ENCODE results near the gene HLA-DOA. TPM values are rescaled to one million over a fixed set of nuclear protein-coding genes. Genes with fewer than 3 reads are reported as not detected.

Gene HLA-DOA
- total and polyA plus RNA-seq, 7 donors, result 0.36 to 1.5 (median 0.58) TPM

- H3K27me3 ChIP-seq (ENCODE audit: insufficient read depth in 3 of 3, low read length in 2 of 3), result peaks cover 0 to 9% (median 8%) of the 10 kb centered on the region in 3 donors
- ATAC-seq (no peak), DNase-seq (no peak)
- H3K9me3 ChIP-seq, result peaks cover 10% of the 10 kb centered on the region
- TF ChIP-seq CTCF (IDR thresholded peaks at IDR 0.05), result no peak
- no peaks in the 10 kb centered on the region for H3K36me3 ChIP-seq (ENCODE audit: insufficient read depth in 1 of 2, low read depth in 1 of 2)
- no peaks in the 10 kb centered on the region for H3K4me1 ChIP-seq
- H3K27ac ChIP-seq, result no peak overlapping the region
- no peak overlapping the region for H3K4me3 ChIP-seq
- intact Hi-C loops (cut with DNase I), result no loop called here
- 94 to 100% (median 100%) methylated on average over 1 of the region's 1 CpG for WGBS, 3 donors
These were observed 25.2 kb upstream of the HLA-DOA start for GRCh38 chr6:33034554-33034953.

DNA sequence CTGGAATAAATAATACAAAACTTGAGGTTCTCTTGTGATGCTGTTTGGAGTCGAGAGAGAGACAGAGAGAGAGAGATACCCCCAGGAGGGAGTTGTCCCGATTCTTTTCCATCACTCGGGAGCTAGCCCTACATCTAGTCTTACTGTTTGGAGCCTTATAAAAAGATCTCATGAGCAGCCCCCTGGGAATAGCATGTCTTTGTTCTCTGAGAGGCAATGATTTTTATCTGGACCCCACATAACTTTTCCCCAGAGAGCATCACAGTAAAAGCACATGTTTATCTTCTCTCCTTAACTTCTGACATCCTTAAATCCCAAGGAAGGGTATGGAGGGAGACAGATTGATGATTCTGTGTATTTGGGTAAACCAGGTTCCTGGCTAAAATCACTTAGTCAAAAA, 20.9 kb upstream of the HLA-DOA start:
- DNase-seq (no peak), ATAC-seq (no peak)
- H3K27me3 ChIP-seq (ENCODE audit: insufficient read depth in 3 of 3, low read length in 2 of 3), result peaks cover 0 to 9% (median 5%) of the 10 kb centered on the region in 3 donors
- no peak overlapping the region for H3K4me3 ChIP-seq
- WGBS, 3 donors, result 33 to 54% (median 41%) methylated on average over 3 of the region's 3 CpGs
- no peaks in the 10 kb centered on the region for H3K4me1 ChIP-seq
- TF ChIP-seq CTCF (IDR thresholded peaks at IDR 0.05), result no peak
- peak overlapping the region; percentile 41 for H3K27ac ChIP-seq
- intact Hi-C loops (cut with DNase I), result no loop called here
- no peaks in the 10 kb centered on the region for H3K36me3 ChIP-seq (ENCODE audit: insufficient read depth in 1 of 2, low read depth in 1 of 2)
- H3K9me3 ChIP-seq, result peaks cover 5% of the 10 kb centered on the region

DNA sequence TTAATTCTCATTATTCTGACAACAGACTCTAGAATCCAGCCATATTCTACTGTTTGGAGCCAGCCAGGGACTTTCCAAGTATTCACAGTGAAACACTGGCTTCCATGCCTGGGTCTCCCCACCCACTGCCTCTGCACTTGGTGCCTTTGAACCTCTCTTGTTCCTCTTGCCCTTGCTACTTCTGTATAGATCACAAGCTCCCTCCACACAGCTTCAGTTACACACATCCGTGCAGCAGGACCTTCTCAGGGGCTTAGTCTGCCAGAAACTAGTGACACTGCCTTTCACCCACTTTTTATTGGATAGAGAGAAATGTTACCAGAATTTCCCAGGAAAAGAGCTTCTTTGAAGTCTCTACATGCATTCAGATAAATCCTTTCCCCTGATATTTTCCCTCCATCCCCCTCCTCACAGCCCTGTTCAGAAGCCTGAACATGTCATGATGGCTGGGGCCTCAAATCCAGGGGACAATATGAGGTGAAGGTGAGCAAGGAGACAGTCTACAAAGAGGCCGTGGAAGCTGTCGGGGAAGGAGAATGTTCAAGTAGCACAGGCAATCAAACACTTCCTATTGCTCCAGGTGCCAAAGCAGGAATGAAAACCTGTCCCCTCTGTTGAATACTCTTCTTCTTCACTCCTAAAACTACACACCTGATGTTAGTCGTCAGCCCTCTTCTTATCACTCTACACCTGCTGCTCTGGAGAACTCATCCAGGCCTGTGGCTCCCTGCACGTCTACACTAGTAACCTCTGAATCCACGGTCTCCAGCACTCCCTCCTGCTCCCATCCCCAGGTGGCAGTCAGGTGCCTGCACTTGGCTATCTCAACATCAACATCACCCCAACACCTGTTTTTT, 20.2 kb upstream of the HLA-DOA start:
- H3K27ac ChIP-seq, result peak overlapping the region; percentile 51
- H3K36me3 ChIP-seq (ENCODE audit: insufficient read depth in 1 of 2, low read depth in 1 of 2), result no peaks in the 10 kb centered on the region
- H3K4me3 ChIP-seq, result no peak overlapping the region
- H3K4me1 ChIP-seq, result no peaks in the 10 kb centered on the region
- ATAC-seq (peak in 1 of 4 donors; percentile 51), DNase-seq (no peak)
- 43 to 60% (median 46%) methylated on average over 6 of the region's 6 CpGs for WGBS, 3 donors
- H3K27me3 ChIP-seq (ENCODE audit: insufficient read depth in 3 of 3, low read length in 2 of 3), result peaks cover 0 to 5% (median 4%) of the 10 kb centered on the region in 3 donors
- no peaks in the 10 kb centered on the region for H3K9me3 ChIP-seq
- intact Hi-C loops (cut with DNase I), result no loop called here
- TF ChIP-seq CTCF (IDR thresholded peaks at IDR 0.05), result no peak

- H3K27me3 ChIP-seq (ENCODE audit: insufficient read depth in 3 of 3, low read length in 2 of 3), result peaks cover 0 to 5% (median 0%) of the 10 kb centered on the region in 3 donors
- H3K27ac ChIP-seq, result peak overlapping the region; percentile 51
- H3K4me1 ChIP-seq, result no peaks in the 10 kb centered on the region
- TF ChIP-seq CTCF (IDR thresholded peaks at IDR 0.05), result no peak
- DNase-seq (no peak), ATAC-seq (no peak)
- H3K4me3 ChIP-seq, result no peak overlapping the region
- 21 to 46% (median 24%) methylated on average over 1 of the region's 1 CpG for WGBS, 3 donors
- no peaks in the 10 kb centered on the region for H3K36me3 ChIP-seq (ENCODE audit: insufficient read depth in 1 of 2, low read depth in 1 of 2)
- intact Hi-C loops (cut with DNase I), result no loop called here
- H3K9me3 ChIP-seq, result no peaks in the 10 kb centered on the region
These were observed 18.9 kb upstream of the HLA-DOA start for GRCh38 chr6:33028220-33028849.
